HepG2 (cell line): ENCODE measurements around the gene SLC16A2. TPM values are rescaled to one million over a fixed set of nuclear protein-coding genes. Genes with fewer than 3 reads are reported as not detected.

Experiments
- ATAC-seq: fragments of 200-7000 bp; cut with Tn5 transposase; 3 replicates; pipeline ENCODE4 v1.9.1; 2020; ENCODE audit warnings: mild to moderate bottlenecking, moderate library complexity
- BruUV-seq: library from RNA; stranded (reverse); fragments of 400-500 nt; replicated peaks from 2 replicates; lab custom pipeline; 2021; lab: Mats Ljungman, UMichigan
- CTCF ChIA-PET: fragments of 300-600 bp; formaldehyde crosslinking; extraction: SDS; loops from one replicate; lab custom pipeline; 2021; ENCODE audit warnings: low total read pairs, inconsistent platforms, low intra/inter-chr PET ratio; lab: Yijun Ruan, JAX
- POLR2A ChIA-PET: fragments of 350-600 bp; sonication (Branson Sonifier 250); formaldehyde crosslinking; loops from one replicate; lab custom pipeline; 2020; ENCODE audit warnings: antibody characterized with exemption, inconsistent platforms; lab: Yijun Ruan, JAX
- DNase-seq: peaks from one replicate; pipeline ENCODE4 v3.0.0-alpha.2; 2015; ENCODE audit warnings: low spot score
- FAIRE-seq: peaks from 3 replicates; lab custom pipeline; 2011; peaks lifted over from hg19 to GRCh38; lab: Jason Lieb, UNC
- H2AFZ ChIP-seq: one replicate; pipeline ENCODE4 v1.6.1; 2011; ENCODE audit warnings: low read length, inconsistent platforms
- H3K27ac ChIP-seq: fragments of 300-600 bp; 3 replicates; pipeline ENCODE4 v1.8.0; 2011; ENCODE audit warnings: mixed run types, mild to moderate bottlenecking, mixed read lengths, low read length, inconsistent platforms; ENCODE audit not compliant: insufficient read depth; ENCODE audit errors: extremely low read length
- H3K27me3 ChIP-seq, 2 experiments: fragments of 200-600 bp in 1 of 2; 2 replicates in 1 of 2; 3 replicates in 1 of 2; pipeline versions ENCODE4 v1.6.0 to v1.8.0; 2011; ENCODE audit warnings: low read length in 2 of 2, mild to moderate bottlenecking in 2 of 2, moderate library complexity in 2 of 2, inconsistent platforms in 1 of 2; ENCODE audit not compliant: insufficient read depth in 2 of 2, control insufficient read depth in 1 of 2
- H3K36me3 ChIP-seq, 2 experiments: fragments of 200-600 bp in 1 of 2; replicated peaks in 1 of 2; 2 replicates in 1 of 2; 3 replicates in 1 of 2; pipeline versions ENCODE4 v1.5.1 to v1.8.0; 2011; ENCODE audit warnings: low read length in 2 of 2, inconsistent platforms in 1 of 2; ENCODE audit not compliant: insufficient read depth in 2 of 2, control insufficient read depth in 1 of 2
- H3K4me1 ChIP-seq: 2 replicates; pipeline ENCODE4 v1.5.1; 2012; ENCODE audit warnings: low read length, inconsistent platforms; ENCODE audit not compliant: insufficient read depth
- H3K4me2 ChIP-seq: 2 replicates; pipeline ENCODE4 v1.6.0; 2011; ENCODE audit warnings: low read depth, low read length, inconsistent platforms
- H3K4me3 ChIP-seq, 3 experiments: fragments of 200-600 bp in 1 of 3; sonication (generic), shearing (Covaris generic) in 1 of 3; replicated peaks in 1 of 3; 2 replicates each; pipeline ENCODE4 v1.5.1; 2011 to 2016; ENCODE audit warnings: low read length in 3 of 3, inconsistent platforms in 2 of 3, low read depth in 2 of 3, mild to moderate bottlenecking in 2 of 3, control low read depth in 1 of 3, mixed read lengths in 1 of 3; ENCODE audit not compliant: insufficient read depth in 1 of 3
- H3K79me2 ChIP-seq: one replicate; pipeline ENCODE4 v1.6.1; 2011; ENCODE audit warnings: low read length, inconsistent platforms; ENCODE audit not compliant: insufficient read depth
- H3K9ac ChIP-seq: 2 replicates; pipeline ENCODE4 v1.6.0; 2011; ENCODE audit warnings: mild to moderate bottlenecking, low read depth, low read length, inconsistent platforms; ENCODE audit not compliant: insufficient read depth
- H3K9me3 ChIP-seq: 2 replicates; pipeline ENCODE4 v1.5.1; 2012; ENCODE audit warnings: mild to moderate bottlenecking, low read length
- H4K20me1 ChIP-seq: 2 replicates; pipeline ENCODE4 v1.6.0; 2011; ENCODE audit warnings: inconsistent platforms, mild to moderate bottlenecking, low read length, moderate library complexity; ENCODE audit not compliant: insufficient read depth
- CSRNP1 ChIP-seq: sonication (generic); formaldehyde crosslinking; IDR thresholded peaks from 2 replicates; pipeline ENCODE4 v1.8.1; 2023; ENCODE audit warnings: mild to moderate bottlenecking, missing genetic modification reagents
- FOXK2 ChIP-seq: fragments of 450-650 bp; IDR thresholded peaks from 2 replicates; pipeline ENCODE4 v1.6.1; 2016
- HOXA3 ChIP-seq: sonication (generic); formaldehyde crosslinking; IDR thresholded peaks from 2 replicates; pipeline ENCODE4 v1.5.0; 2020; ENCODE audit warnings: missing genetic modification reagents
- KLF11 ChIP-seq: IDR thresholded peaks from 2 replicates; pipeline ENCODE4 v1.6.1; 2016; ENCODE audit warnings: missing compliant biosample characterization
- MXD1 ChIP-seq: sonication (generic); formaldehyde crosslinking; IDR thresholded peaks from 2 replicates; pipeline ENCODE4 v1.4.0; 2020; ENCODE audit warnings: mild to moderate bottlenecking, missing genetic modification reagents
- POLR2G ChIP-seq: fragments of 200-400 bp; formaldehyde crosslinking; IDR thresholded peaks from 2 replicates; pipeline ENCODE4 v1.6.1; 2018; ENCODE audit warnings: mild to moderate bottlenecking, low read depth, low read length, moderate library complexity
- SALL2 ChIP-seq: sonication (generic); formaldehyde crosslinking; IDR thresholded peaks from 2 replicates; pipeline ENCODE4 v1.8.1; 2023; ENCODE audit warnings: mild to moderate bottlenecking, missing genetic modification reagents, inconsistent platforms
- TP53 ChIP-seq: sonication (generic); formaldehyde crosslinking; conservative IDR thresholded peaks from 2 replicates; pipeline ENCODE4 v1.4.0; 2020; ENCODE audit warnings: missing genetic modification reagents
- ZBTB3 ChIP-seq: sonication (generic); formaldehyde crosslinking; IDR thresholded peaks from 2 replicates; pipeline ENCODE4 v1.4.0; 2020; ENCODE audit warnings: low read depth, mild to moderate bottlenecking, moderate library complexity, missing genetic modification reagents, borderline replicate concordance
- ZFAT ChIP-seq: sonication (generic); formaldehyde crosslinking; conservative IDR thresholded peaks from 2 replicates; pipeline ENCODE4 v1.8.1; 2023; ENCODE audit warnings: missing genetic modification reagents, inconsistent platforms
- ZNF160 ChIP-seq: sonication (generic); formaldehyde crosslinking; IDR thresholded peaks from 2 replicates; pipeline ENCODE4 v1.8.0; 2022; ENCODE audit warnings: mild to moderate bottlenecking, inconsistent platforms, missing genetic modification reagents
- ZNF17 ChIP-seq: sonication (generic); formaldehyde crosslinking; IDR thresholded peaks from 2 replicates; pipeline ENCODE4 v1.5.0; 2020; ENCODE audit warnings: mild to moderate bottlenecking, missing genetic modification reagents
- WGBS: methylation state at CpG from one replicate; pipeline ENCODE4 v1.1.6; 2017; ENCODE audit warnings: low lambda C conversion rate; 5-methylcytosine and 5-hydroxymethylcytosine counted together
- in situ Hi-C: cut with HindIII; loops from 2 replicates; pipeline ENCODE4 v1.10.0; 2017; ENCODE audit warnings: low pct_unique_long_range_greater_than_20kb; ENCODE audit not compliant: extremely low pct_ligation_motif_present
- intact Hi-C: fragments of 100-400 bp; cut with micrococcal nuclease; formaldehyde crosslinking; loops from one replicate; pipeline ENCODE4 v1.10.0; 2022; ENCODE audit not compliant: unreplicated experiment
- polyA plus RNA-seq, 8 experiments: library from polyadenylated mRNA; depleted of rRNA in 3 of 8; stranded (reverse) in 7 of 8; unstranded in 1 of 8; fragments of >200 nt; fragmentation: Illumina TruSeq in 4 of 8; extraction: Trizol in 4 of 8; gene quantifications; 2 replicates each; pipeline versions ENCODE4 v1.2.1 to v1.2.3, GENCODE V29; 2011 to 2016; ENCODE audit warnings: low read depth in 4 of 8, missing spikeins in 1 of 8, mixed read lengths in 1 of 8; ENCODE audit not compliant: insufficient read depth in 1 of 8
- total RNA-seq, 5 experiments: library from RNA; depleted of rRNA; stranded (reverse); fragments of >200 nt; fragmentation: Illumina TruSeq; extraction: Trizol; gene quantifications; 2 replicates each; pipeline ENCODE4 v1.2.3, GENCODE V29; 2016; ENCODE audit warnings: low read depth in 1 of 5
- TF ChIP-seq, protein P1 (sequence below): sonication (generic); formaldehyde crosslinking; IDR thresholded peaks from 2 replicates; pipeline ENCODE4 v1.5.0; 2020; ENCODE audit warnings: mild to moderate bottlenecking, missing genetic modification reagents, borderline replicate concordance
- TF ChIP-seq, protein P2 (sequence below): IDR thresholded peaks from 2 replicates; pipeline ENCODE4 v1.6.1; 2016; ENCODE audit warnings: mild to moderate bottlenecking, missing biosample characterization, missing genetic modification reagents
- TF ChIP-seq, protein P3 (sequence below): sonication (generic); formaldehyde crosslinking; IDR thresholded peaks from 2 replicates; pipeline ENCODE4 v1.5.1; 2020; ENCODE audit warnings: missing genetic modification reagents, mild to moderate bottlenecking, borderline replicate concordance

Gene SLC16A2
- total and polyA plus RNA-seq, 2 of the 13 experiments (the other 11 are each of a cell fraction or from before 2014, with no cell fraction given): 0.07 to 0.08 TPM

DNA sequence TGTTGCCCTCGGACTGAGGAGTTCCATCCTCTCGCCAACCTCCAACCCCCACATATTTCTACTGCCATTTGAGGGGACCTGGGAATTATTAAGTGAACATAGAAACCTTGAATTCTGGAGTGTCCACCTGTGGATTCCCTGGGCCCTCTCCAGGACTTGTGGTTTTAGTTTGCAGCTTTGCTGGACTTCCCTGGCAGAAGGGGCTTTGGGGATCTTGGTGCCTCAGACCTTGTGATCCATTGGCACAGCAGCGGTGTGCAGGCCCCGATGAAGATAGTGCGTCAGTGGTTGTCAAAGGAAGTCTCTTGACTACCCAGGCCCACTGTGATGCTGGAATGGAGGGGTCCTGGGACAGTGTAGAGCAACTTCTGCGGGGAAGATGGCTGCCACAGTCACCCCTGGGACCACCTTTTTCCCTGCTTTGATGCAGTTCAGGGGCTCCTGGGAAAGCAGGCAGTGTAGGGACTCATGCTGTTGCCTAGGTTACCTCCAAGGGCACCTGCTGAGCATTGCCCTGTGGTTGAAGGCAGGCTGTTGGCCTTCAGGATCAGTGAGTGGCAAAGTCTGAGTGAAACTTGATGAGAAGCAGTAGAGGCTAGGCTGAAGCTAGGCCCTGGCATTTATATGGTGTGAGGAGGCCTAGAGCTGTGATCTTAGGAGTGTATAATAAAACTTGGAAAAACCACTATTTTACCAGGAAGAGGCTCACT, 2.2 kb downstream of the SLC16A2 start:
- no peaks in the 10 kb centered on the region for H3K9me3 ChIP-seq
- WGBS: no CpG with 5 or more reads among the region's 6 CpGs
- DNase-seq (no peak), FAIRE-seq (no peak), ATAC-seq (no peak)
- H3K4me1 ChIP-seq: peaks cover 11% of the 10 kb centered on the region; the same call in 1 of the 2 replicates
- H3K36me3 ChIP-seq: no peaks in the 10 kb centered on the region
- H3K27ac ChIP-seq: no peak overlapping the region
- BruUV-seq: no TSS peak
- no peak overlapping the region for H2AFZ ChIP-seq
- no peak overlapping the region for H3K4me3 ChIP-seq
- intact Hi-C loops: no loop called here
- H3K9ac ChIP-seq: no peak overlapping the region
- no peaks in the 10 kb centered on the region for H3K79me2 ChIP-seq
- POLR2A ChIA-PET: no interaction called here
- peak overlapping the region; percentile 78; the same call in 1 of the 2 replicates for H3K4me2 ChIP-seq
- H4K20me1 ChIP-seq: no peaks in the 10 kb centered on the region
- CTCF ChIA-PET: no interaction called here
- TF ChIP-seq, protein P1, sequence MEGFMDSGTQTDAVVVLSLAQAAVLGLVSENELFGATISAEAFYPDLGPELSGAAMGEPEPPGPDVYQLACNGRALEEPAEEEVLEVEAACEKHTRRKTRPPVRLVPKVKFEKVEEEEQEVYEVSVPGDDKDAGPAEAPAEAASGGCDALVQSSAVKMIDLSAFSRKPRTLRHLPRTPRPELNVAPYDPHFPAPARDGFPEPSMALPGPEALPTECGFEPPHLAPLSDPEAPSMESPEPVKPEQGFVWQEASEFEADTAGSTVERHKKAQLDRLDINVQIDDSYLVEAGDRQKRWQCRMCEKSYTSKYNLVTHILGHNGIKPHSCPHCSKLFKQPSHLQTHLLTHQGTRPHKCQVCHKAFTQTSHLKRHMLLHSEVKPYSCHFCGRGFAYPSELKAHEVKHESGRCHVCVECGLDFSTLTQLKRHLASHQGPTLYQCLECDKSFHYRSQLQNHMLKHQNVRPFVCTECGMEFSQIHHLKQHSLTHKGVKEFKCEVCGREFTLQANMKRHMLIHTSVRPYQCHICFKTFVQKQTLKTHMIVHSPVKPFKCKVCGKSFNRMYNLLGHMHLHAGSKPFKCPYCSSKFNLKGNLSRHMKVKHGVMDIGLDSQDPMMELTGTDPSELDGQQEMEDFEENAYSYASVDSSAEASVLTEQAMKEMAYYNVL (CRISPR knock-in tag): no peak
- TF ChIP-seq MXD1 (CRISPR knock-in tag) (no peak), ZBTB3 (CRISPR knock-in tag) (no peak), ZNF17 (no peak), ZNF160 (no peak), CSRNP1 (CRISPR knock-in tag) (no peak), FOXK2 (no peak), HOXA3 (CRISPR knock-in tag) (no peak), POLR2G (no peak), SALL2 (CRISPR knock-in tag) (no peak), ZFAT (CRISPR knock-in tag) (no peak), KLF11 (no peak), TP53 (no peak)
- TF ChIP-seq, protein P2, sequence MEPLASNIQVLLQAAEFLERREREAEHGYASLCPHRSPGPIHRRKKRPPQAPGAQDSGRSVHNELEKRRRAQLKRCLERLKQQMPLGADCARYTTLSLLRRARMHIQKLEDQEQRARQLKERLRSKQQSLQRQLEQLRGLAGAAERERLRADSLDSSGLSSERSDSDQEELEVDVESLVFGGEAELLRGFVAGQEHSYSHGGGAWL (CRISPR knock-in tag): no peak
- TF ChIP-seq, protein P3, sequence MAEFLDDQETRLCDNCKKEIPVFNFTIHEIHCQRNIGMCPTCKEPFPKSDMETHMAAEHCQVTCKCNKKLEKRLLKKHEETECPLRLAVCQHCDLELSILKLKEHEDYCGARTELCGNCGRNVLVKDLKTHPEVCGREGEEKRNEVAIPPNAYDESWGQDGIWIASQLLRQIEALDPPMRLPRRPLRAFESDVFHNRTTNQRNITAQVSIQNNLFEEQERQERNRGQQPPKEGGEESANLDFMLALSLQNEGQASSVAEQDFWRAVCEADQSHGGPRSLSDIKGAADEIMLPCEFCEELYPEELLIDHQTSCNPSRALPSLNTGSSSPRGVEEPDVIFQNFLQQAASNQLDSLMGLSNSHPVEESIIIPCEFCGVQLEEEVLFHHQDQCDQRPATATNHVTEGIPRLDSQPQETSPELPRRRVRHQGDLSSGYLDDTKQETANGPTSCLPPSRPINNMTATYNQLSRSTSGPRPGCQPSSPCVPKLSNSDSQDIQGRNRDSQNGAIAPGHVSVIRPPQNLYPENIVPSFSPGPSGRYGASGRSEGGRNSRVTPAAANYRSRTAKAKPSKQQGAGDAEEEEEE (CRISPR knock-in tag): no peak
- in situ Hi-C loops: no loop called here
- peaks cover 0 to 11% of the 10 kb centered on the region in 2 experiments; a peak in 1 of 5 replicates for H3K27me3 ChIP-seq
